Left colon (tissue), 2 donors: Measurements from ENCODE around the gene MMP15. TPM values are rescaled to one million over a fixed set of nuclear protein-coding genes. Genes with fewer than 3 reads are reported as not detected.
"Not testable (repeated sequence)": the region's sequence is repeated elsewhere in the genome, so short reads cannot be mapped to it uniquely, and the experiment has no call there.

ENCODE experiments used
- ATAC-seq: fragments of 200-7000 bp; cut with Tn5 transposase; one replicate; pipeline ENCODE4 v1.9.1; 2020; ENCODE audit warnings: mild to moderate bottlenecking, moderate library complexity
- DNase-seq, 2 donors: peaks; one replicate each; pipeline ENCODE4 v3.0.0-alpha.2; 2020
- intact Hi-C, 2 donors: fragments of 100-400 bp; cut with DNase I in 1 of 2; cut with micrococcal nuclease in 1 of 2; formaldehyde crosslinking; loops; one replicate each; pipeline versions ENCODE4 v1.11.2 to v1.14.0; 2022; cut with DNase I, micrococcal nuclease
- total RNA-seq, 2 donors: library from RNA; stranded (reverse); fragmentation: NEBNext Ultra II Directional; extraction: Animal tissue kit (Norgen Biotek cat#: 25700); gene quantifications; one replicate each; pipeline ENCODE4 v1.2.1, GENCODE V29; 2021
- donor health status: DM: no; HTN: no; CAD: no.
- donor health status: DM: yes; HTN: yes; CAD: no.

MMP15 gene
- total RNA-seq, 2 donors from 2014 or later, result 113 to 127 TPM

DNA sequence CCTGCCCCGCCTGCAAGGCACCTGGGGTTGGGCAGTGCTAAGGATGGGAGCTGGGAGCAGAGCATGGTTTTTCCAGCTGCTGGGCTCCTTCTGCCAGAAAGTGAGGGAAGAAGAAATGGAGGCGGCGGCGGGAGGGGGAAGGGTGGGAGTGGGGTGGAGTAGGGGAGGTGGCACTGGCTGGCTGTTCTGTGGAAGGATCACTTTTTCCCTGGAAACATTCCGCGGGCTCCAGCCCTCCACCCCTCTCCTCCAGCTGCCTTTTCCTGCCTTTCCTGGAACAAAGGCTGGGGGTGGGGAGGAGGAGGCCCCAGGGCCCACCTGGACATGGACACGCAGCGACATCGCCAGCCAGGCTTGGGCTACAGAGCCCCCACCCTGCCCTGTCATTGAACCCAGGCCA, 62.5 kb downstream of the MMP15 start:
- no peak for ATAC-seq
- intact Hi-C loops, result no loop called here
- DNase-seq, result no peak

GRCh38 chr16:58090396-58090795, 64.8 kb downstream of the MMP15 start:
- DNase-seq, ATAC-seq, intact Hi-C loops: not testable (repeated sequence)

- DNase-seq (no peak), ATAC-seq (no peak)
- intact Hi-C loops, result no loop called here
Measured at GRCh38 chr16:58094026-58094425, 68.5 kb downstream of the MMP15 start.

- DNase-seq (no peak), ATAC-seq (no peak)
- intact Hi-C loops, result no loop called here
Measured at GRCh38 chr16:58094791-58095574, 69.4 kb downstream of the MMP15 start.

DNA sequence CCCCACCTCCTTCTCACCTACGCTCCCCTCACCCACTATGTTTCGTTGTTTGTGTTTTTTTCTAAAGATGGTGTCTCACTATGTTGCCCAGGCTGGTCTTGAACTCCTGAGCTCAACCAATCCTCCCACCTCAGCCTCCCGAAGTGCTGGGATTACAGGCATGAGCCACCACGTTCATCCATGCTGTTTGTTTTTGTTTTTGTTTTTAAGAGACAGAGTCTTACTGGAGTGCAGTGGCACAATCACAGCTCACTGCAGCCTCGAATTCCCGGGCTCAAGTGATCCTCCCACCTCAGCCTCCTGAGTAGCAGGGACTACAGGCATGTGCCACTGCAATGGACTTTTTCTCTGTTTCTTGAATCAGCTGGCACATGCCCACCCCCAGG, 70.0 kb downstream of the MMP15 start:
- intact Hi-C loops, ATAC-seq, DNase-seq: not testable (repeated sequence)

- intact Hi-C loops, result no loop called here
- DNase-seq (no peak), ATAC-seq (no peak)
Measured at GRCh38 chr16:58096249-58096648, 70.7 kb downstream of the MMP15 start.

Other genes starting within 250 kb of the MMP15 start
- 1 to 10 TPM; 4.3 to 5.6 TPM for gene KIFC3, start 223.3 kb upstream of the MMP15 start, total RNA-seq
- under 1 TPM; 0.17 to 0.49 TPM for gene CNGB1, start 54.6 kb upstream of the MMP15 start, total RNA-seq
- gene ZNF319, start 25.1 kb upstream of the MMP15 start, total RNA-seq, result 1 to 10 TPM; 5.0 to 7.9 TPM
- 10 to 100 TPM; 42.6 to 43.8 TPM for gene USB1, start 24.3 kb upstream of the MMP15 start, total RNA-seq
- gene CFAP20, start 103.6 kb downstream of the MMP15 start, total RNA-seq, result 10 to 100 TPM; 18.1 to 20.9 TPM
- 10 to 100 TPM; 47.5 to 53.8 TPM for gene CSNK2A2, start 172.4 kb downstream of the MMP15 start, total RNA-seq